ENCODE measurements around the gene RARB.

RARB gene

GRCh38 chr3:25619382-25619781 lies 191.3 kb downstream of the RARB start:
- no peak for DNase-seq

DNA sequence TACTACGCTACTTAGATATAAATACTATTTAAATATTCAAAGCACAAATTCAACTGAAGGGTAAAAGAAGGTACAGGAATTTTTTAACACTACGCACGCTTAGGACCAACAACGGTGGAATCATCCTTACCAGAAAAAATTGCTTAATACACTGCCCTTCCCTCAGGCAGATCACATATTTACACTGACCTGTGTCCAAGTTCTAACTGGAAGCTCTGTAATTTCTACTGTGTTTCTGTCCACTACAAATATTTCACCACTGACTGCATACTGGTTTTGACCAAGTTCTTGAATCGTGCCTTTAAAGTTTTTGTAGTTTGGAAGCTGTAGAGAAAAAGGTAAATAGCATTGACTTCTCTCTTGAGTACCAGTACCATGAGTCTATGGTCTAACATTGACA lies 192.4 kb downstream of the RARB start:
- no peak for DNase-seq

- DNase-seq: no peak
Observed at GRCh38 chr3:25621087-25621486, 193.0 kb downstream of the RARB start.

- no peak for DNase-seq
Observed at GRCh38 chr3:25631989-25632388, 203.9 kb downstream of the RARB start.

- DNase-seq: no peak
Observed at GRCh38 chr3:25633919-25634318, 205.9 kb downstream of the RARB start.

DNA sequence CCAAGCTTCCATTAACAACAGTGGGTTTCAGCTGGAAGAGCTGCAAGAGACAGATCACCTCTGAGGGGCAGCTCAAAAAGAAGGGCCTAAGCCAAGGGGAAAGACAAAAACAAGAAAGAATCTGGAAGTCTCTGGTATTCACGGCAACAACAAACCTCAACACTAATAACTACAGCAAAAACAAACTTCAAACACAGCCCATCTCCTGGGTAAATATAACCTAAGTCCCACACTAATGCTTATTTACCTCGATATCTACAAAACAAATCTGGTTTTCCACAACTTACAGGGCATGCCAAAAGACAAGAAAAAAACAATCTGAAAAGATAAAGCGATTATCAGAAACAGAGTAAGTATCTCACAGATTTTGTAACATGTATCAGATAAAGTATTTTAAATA lies 207.0 kb downstream of the RARB start:
- DNase-seq: no peak
